GM13976 (cell line): ENCODE results near the gene SPAG17.

Source experiments
- DNase-seq: peaks from one replicate; pipeline ENCODE4 v3.0.0; 2012; ENCODE audit warnings: low spot score
- in situ Hi-C: fragments of 300-500 bp; cut with MboI; formaldehyde crosslinking; loops from one replicate; pipeline ENCODE4 v1.12.0; 2022; ENCODE audit warnings: low sequenced_read_pairs, mixed read lengths, inconsistent platforms; ENCODE audit not compliant: unreplicated experiment
- TF ChIP-seq, protein P1 (sequence below): IDR thresholded peaks from 2 replicates; pipeline ENCODE4 v1.5.1; 2012; ENCODE audit warnings: borderline replicate concordance, mild to moderate bottlenecking; ENCODE audit not compliant: insufficient read depth; ENCODE audit errors: extremely low read depth, missing control alignments, control extremely low read depth

SPAG17 gene

DNA sequence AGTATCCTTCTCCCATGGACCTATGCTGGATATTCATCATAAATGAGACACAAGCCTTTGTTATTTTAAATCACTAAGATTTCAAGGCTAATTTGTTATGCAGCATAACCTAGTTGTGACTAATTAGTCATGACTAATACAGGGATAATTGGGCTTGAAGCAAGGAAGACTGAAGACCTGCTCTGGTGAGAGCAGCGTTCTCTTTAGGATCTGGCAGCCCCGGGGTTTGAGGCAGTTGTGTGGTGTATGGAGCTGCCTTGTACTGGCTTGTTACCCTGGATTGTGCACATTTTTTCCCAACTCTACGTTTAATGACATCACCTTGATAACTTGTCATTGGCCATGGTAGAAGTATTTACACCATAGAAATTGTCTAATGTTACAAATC is 25.7 kb upstream of the SPAG17 start:
- TF ChIP-seq, protein P1, sequence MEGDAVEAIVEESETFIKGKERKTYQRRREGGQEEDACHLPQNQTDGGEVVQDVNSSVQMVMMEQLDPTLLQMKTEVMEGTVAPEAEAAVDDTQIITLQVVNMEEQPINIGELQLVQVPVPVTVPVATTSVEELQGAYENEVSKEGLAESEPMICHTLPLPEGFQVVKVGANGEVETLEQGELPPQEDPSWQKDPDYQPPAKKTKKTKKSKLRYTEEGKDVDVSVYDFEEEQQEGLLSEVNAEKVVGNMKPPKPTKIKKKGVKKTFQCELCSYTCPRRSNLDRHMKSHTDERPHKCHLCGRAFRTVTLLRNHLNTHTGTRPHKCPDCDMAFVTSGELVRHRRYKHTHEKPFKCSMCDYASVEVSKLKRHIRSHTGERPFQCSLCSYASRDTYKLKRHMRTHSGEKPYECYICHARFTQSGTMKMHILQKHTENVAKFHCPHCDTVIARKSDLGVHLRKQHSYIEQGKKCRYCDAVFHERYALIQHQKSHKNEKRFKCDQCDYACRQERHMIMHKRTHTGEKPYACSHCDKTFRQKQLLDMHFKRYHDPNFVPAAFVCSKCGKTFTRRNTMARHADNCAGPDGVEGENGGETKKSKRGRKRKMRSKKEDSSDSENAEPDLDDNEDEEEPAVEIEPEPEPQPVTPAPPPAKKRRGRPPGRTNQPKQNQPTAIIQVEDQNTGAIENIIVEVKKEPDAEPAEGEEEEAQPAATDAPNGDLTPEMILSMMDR = no peak
- no peak for DNase-seq
- in situ Hi-C loops = no loop called here

DNA sequence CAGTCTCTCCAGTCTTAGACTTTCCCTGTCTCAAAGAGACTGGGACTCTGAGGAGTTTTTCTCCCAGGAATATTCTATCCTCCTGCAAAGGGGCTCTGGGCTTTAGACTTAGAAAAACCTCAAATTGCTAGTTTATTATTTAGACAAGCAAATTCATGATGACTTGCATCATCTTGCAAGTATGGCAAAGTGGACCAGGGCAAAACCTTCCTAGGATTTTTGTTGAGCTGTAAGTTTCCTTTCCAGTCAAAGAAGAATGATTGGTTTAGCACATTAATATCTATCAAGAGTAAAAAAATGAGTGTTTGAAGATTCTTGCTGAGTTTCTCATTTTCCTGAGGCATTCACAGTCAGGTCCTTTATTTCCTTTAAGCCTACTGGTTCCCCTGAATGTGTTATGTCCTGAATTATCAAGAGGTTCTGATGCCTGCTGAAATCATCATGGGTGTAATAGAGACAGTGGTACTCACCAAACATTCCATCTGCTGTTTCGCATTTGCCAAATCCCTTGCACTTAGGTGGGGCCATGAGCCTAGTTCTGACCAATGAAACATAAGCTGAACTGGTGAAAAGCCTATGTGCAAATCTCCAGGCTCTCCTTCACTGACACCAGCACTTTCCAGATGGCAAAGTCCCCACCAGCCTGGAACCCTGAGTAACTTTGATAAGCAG is 25.2 kb upstream of the SPAG17 start:
- in situ Hi-C loops = no loop called here
- no peak for DNase-seq
- TF ChIP-seq, protein P1 = no peak

DNA sequence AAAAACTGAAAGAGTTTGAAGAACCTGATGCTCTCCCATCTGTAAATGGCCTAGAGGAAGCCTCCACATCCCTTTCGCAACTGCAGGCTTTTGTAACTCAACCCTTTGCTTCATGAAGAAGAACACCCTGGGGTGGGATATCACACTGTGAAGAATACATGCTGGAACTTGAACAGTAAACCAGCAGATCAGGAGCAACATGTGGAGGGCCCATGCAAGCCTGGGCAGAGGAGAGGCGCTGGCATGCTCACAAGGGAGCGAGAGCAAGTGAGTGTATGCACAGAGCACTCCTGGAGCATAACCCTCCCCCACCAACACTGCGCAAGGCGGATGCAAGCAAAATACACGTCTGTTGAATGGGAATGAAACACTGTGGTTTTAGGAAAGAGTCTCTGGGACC is 24.6 kb upstream of the SPAG17 start:
- in situ Hi-C loops = no loop called here
- TF ChIP-seq, protein P1 = no peak
- no peak for DNase-seq

DNA sequence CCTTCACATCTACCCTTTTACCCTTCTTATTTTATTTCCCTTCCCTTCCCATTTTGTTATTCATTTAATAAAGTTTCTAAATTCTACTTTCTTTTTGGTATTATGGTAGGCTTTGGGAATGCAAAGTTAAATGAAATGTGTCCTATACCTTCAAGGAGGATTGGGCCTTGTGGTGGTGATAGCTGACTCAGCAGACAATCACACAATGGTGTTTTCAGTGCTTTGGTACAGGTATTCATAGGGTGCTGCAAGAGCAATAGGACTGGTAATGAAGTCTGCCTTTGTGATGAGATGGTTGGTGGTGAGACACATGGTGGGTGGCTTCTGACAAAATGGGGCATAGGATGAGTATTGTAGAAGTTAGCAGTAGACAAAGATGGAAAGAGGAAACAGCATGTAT is 21.9 kb upstream of the SPAG17 start:
- in situ Hi-C loops = no loop called here
- TF ChIP-seq, protein P1 = no peak
- DNase-seq = no peak

DNA sequence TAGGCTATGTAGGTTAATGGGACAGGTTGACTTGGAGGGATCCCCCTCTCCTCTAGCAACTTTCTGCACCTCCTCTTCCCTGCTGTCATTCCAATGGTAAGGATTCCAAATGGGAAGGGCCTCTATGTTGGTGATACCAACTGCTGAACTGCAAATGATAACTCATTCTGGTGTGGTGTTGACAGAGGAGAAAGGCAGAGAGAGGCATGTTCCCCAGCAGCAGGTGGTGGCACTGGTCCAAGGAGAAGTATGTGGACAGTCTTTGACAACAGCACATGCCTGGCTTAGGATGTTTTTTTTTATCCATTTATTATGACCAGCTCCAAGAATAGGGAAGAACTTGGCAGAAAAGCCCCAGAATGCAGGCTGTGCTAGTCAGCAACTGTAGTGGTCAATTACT is 19.6 kb upstream of the SPAG17 start:
- in situ Hi-C loops = no loop called here
- no peak for DNase-seq
- TF ChIP-seq, protein P1 = no peak

DNA sequence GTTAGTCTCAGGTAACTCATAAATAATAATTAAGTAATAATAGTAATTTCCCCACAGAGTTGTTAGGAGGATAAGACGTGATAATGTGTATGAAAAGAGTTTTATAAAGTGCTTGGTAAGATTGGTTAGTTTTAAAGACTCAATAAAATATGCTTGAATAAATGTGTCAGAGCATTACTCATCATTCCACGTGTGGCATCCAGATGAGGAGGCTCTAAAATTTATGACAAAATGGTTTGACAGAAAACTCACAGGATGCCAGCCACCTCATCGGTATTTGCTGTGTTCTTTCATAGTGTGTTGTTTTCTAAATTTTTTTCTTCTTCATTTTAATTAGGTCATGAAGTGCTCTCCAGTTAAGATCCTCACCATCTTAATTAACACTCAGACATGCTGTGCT is 19.1 kb upstream of the SPAG17 start:
- TF ChIP-seq, protein P1 = no peak
- in situ Hi-C loops = no loop called here
- no peak for DNase-seq
